HL-60/S4 treated with phorbol 12-myristate 13-acetate at 8.2 ng/mL for 4 days and 3 days (cell line): Measurements from ENCODE around the gene ANO9.
"Not testable (repeated sequence)": the region's sequence is repeated elsewhere in the genome, so short reads cannot be mapped to it uniquely, and the experiment has no call there.

Source experiments
- in situ Hi-C: fragments of 300-500 bp; cut with MboI; formaldehyde crosslinking; loops from 2 replicates; pipeline ENCODE4 v1.15.0; 2022; ENCODE audit warnings: low sequenced_read_pairs

Gene ANO9

DNA sequence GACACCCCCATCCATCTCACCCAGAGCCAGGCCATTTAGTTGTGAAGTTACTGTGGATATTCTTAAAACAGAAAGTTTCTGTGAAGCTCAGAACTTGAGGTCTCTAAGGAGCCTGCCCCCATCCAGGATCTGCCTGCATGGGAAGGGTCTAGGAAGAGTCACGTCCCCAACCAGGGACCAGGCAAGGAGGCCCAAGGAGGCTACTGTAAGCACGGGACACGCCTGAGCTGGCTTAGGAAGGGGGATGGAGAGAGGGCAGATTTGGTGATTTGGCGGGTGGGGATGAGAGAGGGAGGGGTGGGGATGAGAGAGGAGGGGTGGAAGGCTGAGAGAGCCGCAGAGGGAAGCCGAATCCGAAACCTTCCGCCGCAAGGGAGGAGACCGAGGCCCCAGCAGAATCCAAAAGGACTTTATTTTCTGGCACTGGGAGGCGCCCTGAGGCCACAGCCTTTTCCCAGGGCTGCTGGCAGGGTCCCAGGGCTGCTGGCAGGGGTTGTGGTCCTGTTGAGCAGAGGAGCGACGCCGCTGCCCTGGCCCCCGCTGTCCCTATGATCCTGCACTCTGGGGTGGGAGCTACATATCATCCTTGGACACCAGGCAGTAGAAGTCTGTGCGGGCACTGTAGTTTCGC lies 36.4 kb downstream of the ANO9 start:
- in situ Hi-C loops = no loop called here

GRCh38 chr11:404551-405264 lies 37.1 kb downstream of the ANO9 start:
- in situ Hi-C loops = no loop called here

DNA sequence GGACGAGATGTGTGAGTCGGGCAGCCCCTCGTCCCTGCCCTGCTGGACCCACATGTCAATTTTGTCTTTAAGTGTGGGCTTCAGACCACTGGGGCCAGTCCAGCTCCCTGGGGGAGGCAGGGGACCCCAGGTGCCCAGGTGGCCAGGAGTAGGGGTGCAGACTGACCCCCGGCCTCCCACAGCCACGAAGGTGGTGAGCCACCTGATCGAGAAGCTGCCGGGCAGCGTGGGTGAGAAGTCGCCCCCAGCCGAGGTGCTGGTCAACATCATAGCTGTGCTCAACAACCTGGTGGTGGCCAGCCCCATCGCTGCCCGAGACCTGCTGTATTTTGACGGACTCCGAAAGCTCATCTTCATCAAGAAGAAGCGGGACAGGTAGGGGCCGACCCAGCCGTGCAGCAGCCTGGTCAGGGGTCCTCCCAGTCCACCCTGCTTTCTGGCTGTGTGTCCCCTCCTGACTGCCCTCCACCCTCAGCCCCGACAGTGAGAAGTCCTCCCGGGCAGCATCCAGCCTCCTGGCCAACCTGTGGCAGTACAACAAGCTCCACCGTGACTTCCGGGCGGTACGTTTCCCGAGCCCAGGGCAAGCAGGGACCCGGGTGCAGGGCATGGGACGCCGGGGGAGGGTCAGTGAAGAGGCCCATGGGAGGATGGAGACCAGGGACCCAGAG lies 37.9 kb downstream of the ANO9 start:
- in situ Hi-C loops = no loop called here

- in situ Hi-C loops = no loop called here
Observed at GRCh38 chr11:403021-403760, 38.6 kb downstream of the ANO9 start.

DNA sequence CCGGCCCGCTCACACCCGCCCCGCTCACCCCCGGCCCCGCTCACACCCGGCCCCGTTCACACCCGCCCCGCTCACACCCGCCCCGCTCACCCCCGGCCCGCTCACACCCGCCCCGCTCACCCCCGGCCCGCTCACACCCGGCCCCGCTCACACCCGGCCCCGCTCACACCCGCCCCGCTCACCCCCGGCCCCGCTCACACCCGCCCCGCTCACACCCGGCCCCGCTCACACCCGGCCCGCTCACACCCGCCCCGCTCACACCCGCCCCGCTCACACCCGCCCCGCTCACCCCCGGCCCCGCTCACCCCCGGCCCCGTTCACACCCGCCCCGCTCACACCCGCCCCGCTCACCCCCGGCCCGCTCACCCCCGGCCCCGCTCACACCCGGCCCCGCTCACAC lies 40.6 kb downstream of the ANO9 start:
- in situ Hi-C loops = not testable (repeated sequence)

- in situ Hi-C loops = no loop called here
Observed at GRCh38 chr11:400241-400689, 41.5 kb downstream of the ANO9 start.

DNA sequence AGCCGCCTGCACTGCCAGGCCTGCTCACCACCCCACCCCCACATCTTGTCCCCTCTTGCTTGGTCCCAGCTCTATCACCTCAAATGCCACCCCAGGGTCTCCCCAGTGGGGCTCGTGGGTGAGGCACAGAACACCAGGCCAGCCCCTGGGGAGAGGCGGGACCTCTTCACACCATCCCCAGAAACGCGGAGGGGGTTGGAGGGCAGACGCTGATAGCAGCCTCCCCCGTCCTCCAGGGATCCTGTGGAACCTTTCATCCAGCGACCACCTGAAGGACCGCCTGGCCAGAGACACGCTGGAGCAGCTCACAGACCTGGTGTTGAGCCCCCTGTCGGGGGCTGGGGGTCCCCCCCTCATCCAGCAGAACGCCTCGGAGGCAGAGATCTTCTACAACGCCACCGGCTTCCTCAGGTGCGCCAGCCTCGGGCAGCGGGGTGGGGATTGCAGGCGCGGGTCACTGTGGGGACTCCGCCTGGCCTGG lies 42.0 kb downstream of the ANO9 start:
- in situ Hi-C loops = no loop called here

DNA sequence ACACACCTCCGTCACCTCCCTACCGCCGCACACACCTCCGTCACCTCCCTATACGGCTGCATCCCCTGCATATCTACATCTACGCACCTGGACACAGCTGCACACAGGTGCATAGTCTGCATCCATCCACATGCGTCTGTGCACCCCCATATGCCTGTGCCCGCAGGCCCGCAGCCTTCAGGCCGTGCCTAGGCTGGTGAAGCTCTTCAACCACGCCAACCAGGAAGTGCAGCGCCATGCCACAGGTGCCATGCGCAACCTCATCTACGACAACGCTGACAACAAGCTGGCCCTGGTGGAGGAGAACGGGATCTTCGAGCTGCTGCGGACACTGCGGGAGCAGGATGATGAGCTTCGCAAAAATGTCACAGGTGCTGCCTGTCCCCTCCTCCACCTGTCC lies 43.0 kb downstream of the ANO9 start:
- in situ Hi-C loops = no loop called here

GRCh38 chr11:396948-397548 lies 44.8 kb downstream of the ANO9 start:
- in situ Hi-C loops = no loop called here

DNA sequence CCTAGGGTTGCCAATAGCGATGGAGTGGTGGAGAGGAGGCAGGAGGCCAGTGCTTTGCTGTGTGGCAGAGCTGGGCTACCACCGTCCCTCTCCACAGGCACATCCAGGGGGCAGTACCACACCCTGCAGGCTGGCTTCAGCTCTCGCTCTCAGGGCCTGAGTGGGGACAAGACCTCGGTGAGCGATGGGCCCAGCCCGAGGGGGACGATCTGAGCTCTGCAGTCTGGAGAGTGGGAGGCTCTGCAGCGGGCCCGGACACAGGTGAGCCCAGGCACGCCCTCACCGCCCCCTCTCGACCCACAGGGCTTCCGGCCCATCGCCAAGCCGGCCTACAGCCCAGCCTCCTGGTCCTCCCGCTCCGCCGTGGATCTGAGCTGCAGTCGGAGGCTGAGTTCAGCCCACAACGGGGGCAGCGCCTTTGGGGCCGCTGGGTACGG lies 45.3 kb downstream of the ANO9 start:
- in situ Hi-C loops = no loop called here

- in situ Hi-C loops = no loop called here
Observed at GRCh38 chr11:395866-396265, 45.9 kb downstream of the ANO9 start.

GRCh38 chr11:394858-395655 lies 46.8 kb downstream of the ANO9 start:
- in situ Hi-C loops = no loop called here

DNA sequence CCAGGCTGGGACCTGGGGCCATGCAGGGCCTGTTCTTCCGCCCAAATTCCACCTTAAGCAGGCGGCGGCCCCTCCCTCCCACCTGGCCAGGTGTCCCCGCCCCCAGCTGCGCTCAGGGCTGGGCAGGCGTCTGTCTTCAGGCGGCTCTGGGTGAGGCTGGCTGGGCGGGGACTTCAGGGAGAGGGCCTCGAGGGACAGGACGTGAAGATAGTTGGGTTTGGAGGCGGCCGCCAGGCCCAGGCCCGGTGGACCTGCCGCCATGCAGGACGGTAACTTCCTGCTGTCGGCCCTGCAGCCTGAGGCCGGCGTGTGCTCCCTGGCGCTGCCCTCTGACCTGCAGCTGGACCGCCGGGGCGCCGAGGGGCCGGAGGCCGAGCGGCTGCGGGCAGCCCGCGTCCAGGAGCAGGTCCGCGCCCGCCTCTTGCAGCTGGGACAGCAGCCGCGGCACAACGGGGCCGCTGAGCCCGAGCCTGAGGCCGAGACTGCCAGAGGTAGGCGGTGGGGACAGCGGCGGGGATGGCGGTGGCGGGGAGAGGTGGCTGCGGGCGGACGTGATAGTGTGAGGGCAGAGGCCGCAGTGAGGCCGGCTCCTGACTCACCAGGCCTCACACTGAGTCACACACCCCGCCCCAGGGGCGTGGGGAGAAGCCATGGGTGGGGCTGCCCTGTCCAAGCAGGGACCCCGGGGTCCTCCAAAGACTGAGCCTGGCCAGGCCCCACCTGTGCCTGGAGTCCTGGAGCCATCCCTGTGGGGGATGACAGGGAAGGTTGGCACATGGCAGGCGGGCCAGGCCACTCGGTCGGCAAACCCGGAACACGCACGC lies 47.6 kb downstream of the ANO9 start, which contains the start of gene PKP3:
TSS of gene PKP3 (plus strand) at position 176 of the 824 bp plus-strand sequence. CDS start at position 260, 84 bp downstream.
- in situ Hi-C loops = no loop called here

DNA sequence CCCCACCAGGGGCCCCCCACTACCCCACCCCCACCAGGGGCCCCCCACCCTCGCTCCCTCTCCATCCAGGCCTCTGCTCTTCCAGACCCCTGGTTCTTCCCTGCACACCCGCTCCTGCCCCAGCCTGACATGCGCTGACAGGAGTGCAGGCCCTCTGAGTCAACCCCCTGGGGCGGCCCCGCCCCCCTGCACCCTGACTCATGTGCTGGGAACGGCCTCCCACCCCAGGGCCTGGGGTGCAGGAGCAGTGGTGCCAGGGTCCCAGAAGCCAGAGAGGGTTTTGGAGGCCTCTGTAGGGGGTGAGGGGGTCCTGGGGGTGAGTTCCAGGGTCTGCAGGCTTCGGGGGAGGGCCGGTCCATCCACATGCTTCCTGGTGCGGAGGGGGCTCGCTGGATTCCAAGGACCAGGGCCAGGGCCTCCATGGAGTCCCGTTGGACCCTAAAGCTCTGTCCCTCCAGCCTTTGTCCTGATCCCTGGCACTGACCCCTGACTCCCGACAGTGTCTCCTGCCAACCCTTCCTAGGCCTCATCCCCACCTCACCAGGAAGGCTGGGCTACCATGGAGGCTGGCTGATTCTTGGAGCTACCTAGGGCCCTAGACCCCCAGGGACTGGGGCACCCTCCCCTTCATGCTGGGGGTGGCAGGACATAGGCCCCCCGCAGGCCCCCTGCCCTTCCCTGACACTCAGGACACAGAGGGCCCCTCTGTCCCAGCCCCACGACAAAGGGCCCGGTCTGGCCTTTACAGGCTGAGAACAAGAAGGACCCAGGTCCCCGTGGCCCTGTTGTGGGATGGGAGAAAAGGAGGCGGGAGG lies 48.4 kb downstream of the ANO9 start:
- in situ Hi-C loops = no loop called here

- in situ Hi-C loops = no loop called here
Observed at GRCh38 chr11:392102-392777, 49.6 kb downstream of the ANO9 start.

DNA sequence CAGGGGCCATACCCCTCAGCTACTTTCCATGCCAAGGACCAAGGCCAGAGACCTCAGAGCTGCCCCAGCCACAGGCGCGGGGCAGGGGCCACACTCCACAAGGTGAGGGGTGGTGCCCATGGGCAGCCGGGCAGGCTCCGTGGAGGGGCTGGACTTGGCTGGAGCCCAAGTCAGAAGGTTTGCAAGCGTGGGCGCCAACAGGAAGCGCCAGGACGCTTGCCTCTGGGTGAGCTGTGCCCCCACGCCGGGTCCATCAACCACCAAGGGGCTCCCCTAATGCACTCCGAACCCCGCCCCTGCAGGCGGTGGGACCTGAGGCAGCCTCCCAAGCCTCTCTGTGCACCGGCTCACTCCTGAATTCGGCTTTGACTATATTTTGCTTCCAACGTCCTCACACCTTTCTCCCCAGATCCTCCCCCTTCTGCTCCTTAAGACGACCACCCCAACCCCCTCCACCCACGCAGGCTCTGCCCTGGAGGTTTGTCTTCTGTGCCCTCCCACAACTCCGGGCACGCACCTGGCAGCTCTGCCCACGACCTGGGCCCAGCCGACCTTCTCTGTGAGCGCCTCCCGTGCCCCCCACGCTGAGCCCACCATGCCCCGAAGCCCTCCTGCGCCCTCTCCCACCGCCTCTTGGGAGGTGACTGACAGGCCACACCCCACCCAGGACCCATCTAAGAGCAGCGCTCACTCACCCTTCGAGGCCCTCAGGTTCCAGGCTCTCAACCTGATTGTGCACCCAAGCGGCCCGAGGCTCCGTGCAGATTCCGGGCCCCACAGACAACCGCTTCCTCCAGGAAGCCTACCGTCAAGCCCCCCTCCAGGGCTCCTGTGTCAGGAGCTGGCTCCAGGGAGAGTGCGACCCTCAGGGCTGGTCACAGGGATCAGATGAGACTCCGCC lies 50.4 kb downstream of the ANO9 start:
- in situ Hi-C loops = no loop called here

GRCh38 chr11:390175-390574 lies 51.6 kb downstream of the ANO9 start:
- in situ Hi-C loops = no loop called here
